8988T (cell line): ENCODE measurements around the gene PLAAT2.
"Not testable (repeated sequence)": the region's sequence is repeated elsewhere in the genome, so short reads cannot be mapped to it uniquely, and the experiment has no call there.

Experiments used
- DNase-seq: peaks from one replicate; pipeline ENCODE4 v3.0.0; 2011

PLAAT2 gene

GRCh38 chr11:63574856-63575602 is 11.8 kb upstream of the PLAAT2 start:
- DNase-seq = no peak

DNA sequence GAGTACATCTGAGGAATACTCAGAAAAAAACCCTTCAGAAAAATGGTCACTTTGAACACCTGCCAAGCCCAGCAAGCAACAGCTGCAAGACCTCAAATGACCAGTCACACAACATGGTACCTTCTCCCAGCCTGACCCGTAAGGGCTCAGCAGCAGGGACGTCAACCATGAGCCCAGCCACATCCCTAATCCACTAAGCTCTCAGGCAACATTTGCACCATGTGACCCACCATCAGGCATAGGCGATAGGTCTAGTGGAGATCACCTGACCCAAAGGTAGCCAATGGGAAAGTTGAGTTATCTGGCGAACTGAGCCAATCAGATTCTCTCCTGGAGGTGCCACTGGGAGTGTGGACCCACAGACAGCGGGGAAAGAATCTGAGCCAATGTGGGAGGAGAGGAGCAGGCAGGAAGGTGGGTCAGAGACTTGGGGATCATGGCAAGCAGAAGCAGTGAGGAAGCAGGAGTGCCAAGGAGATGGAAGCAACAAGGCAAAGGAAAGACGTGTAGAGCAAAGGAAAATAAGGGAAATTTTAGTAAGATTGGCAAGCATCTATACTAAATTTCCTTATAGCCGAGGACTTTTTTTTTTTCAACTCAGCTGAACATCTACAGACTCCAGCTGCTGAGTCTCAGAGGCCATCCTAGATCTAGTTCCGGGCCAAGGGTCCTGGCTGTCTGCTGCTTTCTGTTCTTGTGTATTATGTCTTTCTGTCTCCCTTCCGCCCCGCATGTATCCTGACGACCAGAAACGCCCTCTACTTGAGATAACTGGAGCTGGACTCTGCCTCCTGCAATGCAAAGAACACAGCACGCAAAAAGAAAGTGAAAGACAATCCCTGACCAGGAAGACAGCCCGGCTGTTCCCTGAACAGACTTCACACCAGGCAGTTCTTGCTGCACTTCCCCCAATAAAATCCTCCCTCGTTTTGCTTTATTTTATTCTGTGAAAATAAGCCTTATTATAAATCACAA is 11.0 kb upstream of the PLAAT2 start:
- no peak for DNase-seq

DNA sequence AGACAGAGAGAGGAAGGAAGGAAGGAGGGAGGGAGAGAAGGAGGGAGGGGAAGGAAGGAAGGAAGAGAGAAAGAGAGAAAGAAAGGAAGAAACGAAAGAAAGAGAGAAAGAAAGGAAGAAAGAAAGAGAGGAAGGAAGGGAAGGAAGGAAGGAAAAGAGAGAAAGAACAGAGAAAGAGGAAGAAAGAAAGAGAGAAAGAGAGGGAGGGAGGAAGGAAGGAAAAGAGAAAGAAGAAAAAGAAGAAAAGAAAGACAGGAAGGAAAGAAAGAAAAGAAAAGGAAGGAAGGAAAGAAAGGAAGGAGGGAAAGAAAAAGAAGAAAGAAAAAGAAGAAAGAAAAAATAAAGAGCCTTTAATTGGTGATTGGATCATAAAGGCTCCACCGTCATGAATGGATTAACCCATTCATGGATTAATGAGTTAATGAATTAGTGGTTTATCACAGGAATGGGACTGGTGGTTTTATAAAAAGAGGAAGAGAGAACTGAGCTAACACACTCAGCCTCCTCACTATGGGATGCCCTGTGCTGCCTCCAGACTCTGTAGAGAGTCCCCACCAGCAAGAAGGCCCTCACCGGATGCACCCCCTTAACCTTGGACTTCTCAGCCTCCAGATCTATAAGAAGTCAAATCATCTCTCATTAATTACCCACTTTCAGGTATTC is 9.0 kb upstream of the PLAAT2 start:
- DNase-seq = no peak

DNA sequence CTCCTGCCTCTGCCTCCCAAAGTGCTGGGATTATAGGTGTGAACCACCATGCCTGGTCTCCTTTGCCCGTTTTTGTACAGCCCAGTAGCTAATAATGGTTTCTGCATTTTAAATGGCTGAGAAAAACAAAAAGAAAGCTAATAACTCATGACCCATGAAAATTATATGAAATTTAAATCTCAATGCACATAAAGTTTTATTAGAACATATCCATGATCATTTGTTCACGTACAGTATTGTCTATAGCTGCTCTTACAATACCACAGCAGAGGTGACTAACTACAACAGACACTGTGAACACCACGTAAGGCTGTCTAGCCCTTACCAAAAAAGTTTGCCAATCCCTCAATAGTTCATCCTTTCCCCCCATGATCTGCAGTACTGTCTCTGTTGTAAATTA is 6.4 kb upstream of the PLAAT2 start:
- no peak for DNase-seq

- no peak for DNase-seq
Observed at GRCh38 chr11:63567044-63567840, 4.1 kb upstream of the PLAAT2 start.

- DNase-seq = no peak
Observed at GRCh38 chr11:63564784-63565350, 1.7 kb upstream of the PLAAT2 start.

GRCh38 chr11:63564056-63564774 is 1.0 kb upstream of the PLAAT2 start:
- no peak for DNase-seq

- no peak for DNase-seq
Observed at GRCh38 chr11:63560506-63561180, 2.5 kb downstream of the PLAAT2 start.

GRCh38 chr11:63558459-63559157 is 4.6 kb downstream of the PLAAT2 start:
- DNase-seq = no peak

DNA sequence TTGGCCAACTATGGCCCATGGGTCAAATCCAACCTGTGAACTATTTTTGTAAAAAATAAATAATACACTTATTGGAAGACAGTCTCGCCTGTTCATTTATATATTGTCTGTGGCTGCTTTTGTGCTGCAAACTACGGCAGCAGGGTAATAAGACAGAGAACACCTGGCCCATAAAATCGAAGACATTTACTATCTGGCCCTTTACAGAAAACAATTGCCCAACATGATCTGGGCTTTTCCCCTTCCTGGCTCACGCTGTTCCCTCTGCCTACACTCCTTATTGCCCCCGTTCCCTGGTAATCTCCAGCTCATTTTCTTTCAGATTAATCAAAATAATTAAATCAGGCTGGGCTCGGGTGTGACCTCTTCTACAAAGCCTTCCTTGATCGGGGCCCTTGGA is 5.6 kb downstream of the PLAAT2 start:
- no peak for DNase-seq

GRCh38 chr11:63556404-63557013 is 6.7 kb downstream of the PLAAT2 start:
- DNase-seq = no peak

DNA sequence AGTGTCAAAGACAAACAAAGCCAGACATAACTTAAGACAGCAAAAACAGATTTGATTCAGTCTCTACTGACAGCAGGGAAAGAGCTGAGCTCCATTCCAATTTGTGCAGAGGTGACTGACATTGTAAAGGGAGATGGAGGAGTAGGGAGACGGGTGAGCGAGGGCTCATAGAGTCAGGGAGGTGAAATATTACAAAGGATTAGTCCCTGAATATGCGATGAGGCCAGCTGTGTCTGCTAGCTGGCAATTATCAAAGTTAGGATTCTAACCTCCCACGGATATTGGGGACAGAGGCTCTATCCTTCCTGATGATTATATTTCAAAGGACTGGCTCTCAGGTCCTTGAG is 8.3 kb downstream of the PLAAT2 start:
- DNase-seq = no peak

DNA sequence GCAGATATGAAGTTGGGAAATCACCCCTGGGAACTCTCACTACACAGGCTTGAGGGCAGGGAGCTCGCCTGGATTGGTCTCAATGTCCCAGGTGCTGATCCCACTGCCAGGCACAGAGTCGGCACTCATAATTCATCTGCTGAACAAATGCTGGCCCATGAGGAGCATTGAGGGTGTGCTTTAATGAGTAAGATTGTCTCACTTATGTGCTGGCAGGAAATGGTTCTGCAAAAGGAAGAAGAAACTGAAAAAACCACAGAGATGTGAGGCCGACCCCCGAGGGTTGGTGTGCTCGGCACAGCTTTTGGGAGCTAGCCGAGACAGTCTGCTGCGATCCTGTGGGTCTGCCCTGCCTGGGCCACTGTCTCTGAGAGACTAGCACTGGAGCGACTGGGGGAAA is 9.4 kb downstream of the PLAAT2 start:
- no peak for DNase-seq

DNA sequence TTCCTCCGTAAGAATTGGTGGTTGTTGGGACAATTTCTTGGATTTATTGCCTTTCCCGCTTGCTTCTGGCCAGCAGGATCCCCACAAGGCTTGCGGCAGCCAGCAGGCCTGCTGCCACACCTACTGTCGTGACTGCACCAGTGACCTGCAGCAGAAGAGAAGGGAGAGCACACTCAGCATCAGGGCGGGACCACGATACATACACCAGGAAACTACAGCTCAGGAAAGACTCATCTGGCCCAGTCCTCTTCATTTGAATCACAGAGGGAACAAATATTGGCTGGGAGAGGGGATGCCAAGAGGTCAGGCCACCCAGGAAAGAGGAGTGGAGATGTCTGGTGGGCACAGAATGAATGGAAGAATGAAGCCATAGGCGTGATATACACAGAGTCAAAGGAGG is 10.3 kb downstream of the PLAAT2 start:
- no peak for DNase-seq

DNA sequence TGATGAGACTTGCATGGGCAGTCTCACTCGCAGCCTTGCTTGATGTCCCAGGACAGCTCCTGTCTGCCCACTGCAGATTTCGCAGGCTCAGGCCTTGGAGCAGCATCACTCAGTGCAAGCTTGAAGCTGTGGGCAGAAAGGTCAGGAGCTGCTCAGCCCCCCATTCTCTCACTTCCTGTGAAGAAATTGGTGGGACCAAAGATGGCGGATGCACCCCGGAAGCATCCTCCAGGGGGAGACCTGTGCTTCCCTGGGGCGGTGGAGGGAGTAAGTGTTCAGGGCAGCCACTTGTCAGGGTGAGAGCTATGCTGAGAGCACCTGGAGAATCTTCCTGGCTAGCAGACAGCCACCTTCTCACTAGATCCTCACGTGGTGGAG is 11.3 kb downstream of the PLAAT2 start:
- DNase-seq = no peak

DNA sequence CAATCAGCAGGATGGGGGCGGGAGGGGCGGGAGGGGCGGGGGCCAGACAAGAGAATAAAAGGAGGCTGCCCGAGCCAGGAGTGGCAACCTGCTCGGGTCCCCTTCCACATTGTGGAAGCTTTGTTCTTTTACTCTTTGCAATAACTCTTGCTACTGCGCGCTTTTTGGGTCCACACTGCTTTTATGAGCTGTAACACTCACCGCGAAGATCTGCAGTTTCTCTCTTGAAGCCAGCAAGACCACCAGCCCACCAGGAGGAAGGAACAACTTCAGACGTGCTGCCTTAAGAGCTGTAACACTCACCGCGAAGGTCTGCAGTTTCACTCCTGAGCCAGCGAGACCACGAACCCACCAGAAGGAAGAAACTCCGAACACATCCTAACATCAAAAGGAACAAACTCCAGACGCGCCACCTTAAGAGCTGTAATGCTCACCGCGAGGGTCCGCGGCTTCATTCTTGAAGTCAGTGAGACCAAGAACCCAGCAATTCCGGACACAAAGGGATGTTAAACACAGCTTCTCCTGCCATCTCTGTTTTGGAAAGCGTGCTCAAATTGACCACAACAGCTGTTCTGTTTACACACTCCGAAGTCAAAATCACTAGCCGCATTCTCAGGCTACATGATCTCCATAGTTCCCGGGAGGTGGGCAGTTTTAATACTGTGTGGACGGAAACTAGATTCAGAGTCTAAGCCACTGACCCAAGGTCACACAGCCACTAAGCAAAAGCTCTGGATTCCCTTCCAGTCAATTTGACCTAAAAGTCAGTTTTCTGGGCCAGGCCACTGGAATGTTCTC is 11.9 kb downstream of the PLAAT2 start:
- no peak for DNase-seq

- DNase-seq = not testable (repeated sequence)
Observed at GRCh38 chr11:63550156-63550700, 13.0 kb downstream of the PLAAT2 start.

DNA sequence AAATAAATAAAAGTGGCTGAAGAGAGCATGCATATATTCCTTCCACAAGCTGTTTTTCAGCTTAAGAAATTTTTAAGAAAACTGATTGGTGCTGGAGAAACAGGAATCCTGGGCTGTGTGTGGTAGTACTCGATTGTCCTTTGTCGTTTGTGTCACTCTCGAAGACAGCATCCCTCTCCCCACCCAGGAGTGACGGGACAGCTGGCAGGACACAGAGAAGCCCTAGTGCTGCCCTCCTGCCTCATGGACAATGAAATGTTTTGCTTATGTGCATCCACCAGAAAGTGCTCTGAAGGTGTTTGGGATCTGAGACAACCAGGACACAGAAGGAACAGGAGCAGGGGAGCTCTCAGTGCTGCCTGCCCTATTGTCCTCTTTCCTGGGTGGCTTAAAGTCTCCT is 13.8 kb downstream of the PLAAT2 start:
- DNase-seq = no peak

GRCh38 chr11:63548178-63548577 is 15.0 kb downstream of the PLAAT2 start:
- no peak for DNase-seq
